HL-60/S4 treated with retinoic acid at 250 ng/mL for 4 days and 3 days (cell line): ENCODE measurements around the gene NEK7.
"Not testable (repeated sequence)": the region's sequence is repeated elsewhere in the genome, so short reads cannot be mapped to it uniquely, and the experiment has no call there.

Source experiments
- in situ Hi-C: fragments of 300-500 bp; cut with MboI; formaldehyde crosslinking; loops from 2 replicates; pipeline ENCODE4 v1.7.0; 2022; ENCODE audit warnings: low sequenced_read_pairs

NEK7 gene

GRCh38 chr1:198201956-198202784 is 45.4 kb downstream of the NEK7 start:
- in situ Hi-C loops, result no loop called here

- in situ Hi-C loops, result no loop called here
Measured at GRCh38 chr1:198203434-198203833, 46.6 kb downstream of the NEK7 start.

- in situ Hi-C loops, result no loop called here
Measured at GRCh38 chr1:198205016-198205684, 48.4 kb downstream of the NEK7 start.

GRCh38 chr1:198206292-198206691 is 49.5 kb downstream of the NEK7 start:
- in situ Hi-C loops, result no loop called here

- in situ Hi-C loops, result no loop called here
Measured at GRCh38 chr1:198211696-198212095, 54.9 kb downstream of the NEK7 start.

- in situ Hi-C loops, result no loop called here
Measured at GRCh38 chr1:198212126-198212525, 55.3 kb downstream of the NEK7 start.

- in situ Hi-C loops, result no loop called here
Measured at GRCh38 chr1:198212675-198213074, 55.9 kb downstream of the NEK7 start.

GRCh38 chr1:198214924-198215323 is 58.1 kb downstream of the NEK7 start:
- in situ Hi-C loops, result no loop called here

- in situ Hi-C loops, result no loop called here
Measured at GRCh38 chr1:198220428-198220827, 63.6 kb downstream of the NEK7 start.

- in situ Hi-C loops, result not testable (repeated sequence)
Measured at GRCh38 chr1:198227010-198227409, 70.2 kb downstream of the NEK7 start.

GRCh38 chr1:198227454-198227853 is 70.7 kb downstream of the NEK7 start:
- in situ Hi-C loops, result not testable (repeated sequence)

- in situ Hi-C loops, result no loop called here
Measured at GRCh38 chr1:198228925-198229324, 72.1 kb downstream of the NEK7 start.

- in situ Hi-C loops, result no loop called here
Measured at GRCh38 chr1:198231779-198232178, 75.0 kb downstream of the NEK7 start.

- in situ Hi-C loops, result no loop called here
Measured at GRCh38 chr1:198232378-198232777, 75.6 kb downstream of the NEK7 start.

GRCh38 chr1:198232940-198233675 is 76.3 kb downstream of the NEK7 start:
- in situ Hi-C loops, result no loop called here

GRCh38 chr1:198234520-198235251 is 77.9 kb downstream of the NEK7 start:
- in situ Hi-C loops, result no loop called here

GRCh38 chr1:198238121-198238520 is 81.3 kb downstream of the NEK7 start:
- in situ Hi-C loops, result no loop called here

GRCh38 chr1:198241553-198241952 is 84.8 kb downstream of the NEK7 start:
- in situ Hi-C loops, result no loop called here

- in situ Hi-C loops, result no loop called here
Measured at GRCh38 chr1:198244772-198245171, 88.0 kb downstream of the NEK7 start.

- in situ Hi-C loops, result no loop called here
Measured at GRCh38 chr1:198245379-198245778, 88.6 kb downstream of the NEK7 start.

- in situ Hi-C loops, result no loop called here
Measured at GRCh38 chr1:198246337-198246736, 89.5 kb downstream of the NEK7 start.
